HG02840 (cell line): ENCODE results near the gene ASS1.
"Not testable (repeated sequence)": the region's sequence is repeated elsewhere in the genome, so short reads cannot be mapped to it uniquely, and the experiment has no call there.

ENCODE experiments used
- ATAC-seq: cut with Tn5 transposase; IDR thresholded peaks from one replicate; pipeline ENCODE4 v1.9.1; 2021; ENCODE audit warnings: mild to moderate bottlenecking, moderate library complexity, moderate number of reproducible peaks; ENCODE audit not compliant: unreplicated experiment, low FRiP score

Gene ASS1

GRCh38 chr9:130444565-130445221 lies at the start of gene ASS1:
Gene ASS1, plus strand, starts transcription at chr9:130444961. Its CDS starts 7,268 bp downstream, at chr9:130452229.
- ATAC-seq = no peak

DNA sequence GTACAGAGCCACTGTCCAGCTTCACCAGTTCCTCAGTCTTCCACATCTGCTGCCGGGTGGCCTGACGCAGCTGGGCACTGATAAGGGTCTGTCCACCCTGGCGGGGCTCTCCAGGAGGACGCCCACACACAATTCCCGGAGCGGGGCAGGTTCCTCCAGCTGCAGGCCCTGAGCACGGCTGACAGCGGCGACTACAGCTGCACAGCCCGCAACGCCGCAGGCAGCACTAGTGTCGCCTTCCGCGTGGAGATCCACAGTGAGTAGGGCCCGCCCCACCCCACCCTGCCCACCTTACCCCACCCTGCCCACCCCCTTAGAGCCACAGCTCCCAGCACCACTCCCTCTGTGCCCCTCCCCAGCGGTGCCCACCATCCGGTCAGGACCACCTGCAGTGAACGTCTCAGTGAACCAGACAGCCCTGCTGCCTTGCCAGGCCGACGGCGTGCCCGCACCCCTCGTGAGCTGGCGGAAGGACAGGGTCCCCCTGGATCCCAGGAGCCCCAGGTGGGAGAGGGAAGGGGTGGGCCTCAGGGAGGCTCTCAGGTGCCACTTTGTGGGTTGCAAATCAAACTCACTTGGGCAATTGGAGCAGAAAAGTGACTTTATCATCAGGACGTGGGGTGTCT lies 48.8 kb upstream of the ASS1 start:
- ATAC-seq = no peak

- ATAC-seq = no peak
Measured at GRCh38 chr9:130396581-130396980, 48.2 kb upstream of the ASS1 start.

GRCh38 chr9:130398487-130399240 lies 46.1 kb upstream of the ASS1 start:
- no peak for ATAC-seq

DNA sequence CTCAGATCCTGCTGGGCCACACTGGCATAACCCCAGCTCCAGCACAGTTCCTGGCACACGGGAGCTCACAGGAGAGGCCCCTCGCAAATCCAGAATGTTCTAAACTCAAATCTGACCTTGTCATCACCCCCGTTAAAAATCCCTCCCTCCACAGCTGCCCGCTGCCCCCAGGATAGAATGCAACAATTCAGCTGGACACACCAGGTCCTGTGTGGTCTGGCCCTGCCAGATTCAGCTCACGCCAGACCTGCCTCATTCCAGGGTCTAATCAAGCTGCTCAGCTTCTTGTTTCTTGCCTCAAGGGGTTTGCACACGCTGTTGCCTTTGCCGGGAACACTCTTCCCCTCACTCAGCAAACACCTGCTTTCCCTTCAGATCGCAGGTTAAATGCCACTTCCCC lies 45.0 kb upstream of the ASS1 start:
- ATAC-seq = no peak

DNA sequence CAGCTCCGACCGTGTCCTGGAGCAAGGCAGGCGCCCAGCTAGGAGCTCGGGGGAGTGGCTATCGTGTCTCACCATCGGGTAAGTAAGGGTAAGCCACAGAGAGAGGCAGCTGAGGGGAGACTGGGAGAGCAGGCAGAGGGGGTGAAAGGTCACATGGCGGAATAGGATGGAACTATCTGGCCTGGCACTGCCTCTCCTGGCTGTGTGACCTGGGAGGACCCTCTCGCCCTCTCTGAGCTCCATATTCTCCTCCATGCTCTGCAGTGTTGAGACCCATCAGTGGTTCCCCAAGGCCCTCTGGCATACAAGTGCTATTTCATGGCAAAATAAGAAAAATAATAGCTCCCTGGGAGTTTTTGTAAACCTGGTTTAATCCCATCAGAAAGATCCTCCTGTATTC lies 43.9 kb upstream of the ASS1 start:
- no peak for ATAC-seq

DNA sequence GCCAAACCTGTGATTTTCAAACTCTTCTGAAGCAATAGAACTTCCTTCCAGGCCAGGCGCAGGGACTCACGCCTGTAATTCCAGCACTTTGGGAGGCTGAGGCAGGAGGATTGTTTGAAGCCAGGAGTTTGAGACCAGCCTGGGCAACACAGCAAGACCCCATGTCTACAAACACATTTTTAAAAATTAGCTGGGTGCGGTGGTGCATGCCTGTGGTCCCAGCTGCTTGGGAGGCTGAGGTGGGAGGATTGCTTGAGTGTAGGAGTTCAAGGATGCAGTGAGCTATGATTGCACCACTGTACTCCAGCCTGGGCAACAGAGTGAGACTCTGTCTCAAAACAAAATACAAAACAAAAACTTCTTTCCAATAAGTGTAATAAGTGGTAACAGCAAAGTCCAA lies 43.0 kb upstream of the ASS1 start:
- not testable (repeated sequence) for ATAC-seq

- ATAC-seq = no peak
Measured at GRCh38 chr9:130402243-130402642, 42.5 kb upstream of the ASS1 start.

DNA sequence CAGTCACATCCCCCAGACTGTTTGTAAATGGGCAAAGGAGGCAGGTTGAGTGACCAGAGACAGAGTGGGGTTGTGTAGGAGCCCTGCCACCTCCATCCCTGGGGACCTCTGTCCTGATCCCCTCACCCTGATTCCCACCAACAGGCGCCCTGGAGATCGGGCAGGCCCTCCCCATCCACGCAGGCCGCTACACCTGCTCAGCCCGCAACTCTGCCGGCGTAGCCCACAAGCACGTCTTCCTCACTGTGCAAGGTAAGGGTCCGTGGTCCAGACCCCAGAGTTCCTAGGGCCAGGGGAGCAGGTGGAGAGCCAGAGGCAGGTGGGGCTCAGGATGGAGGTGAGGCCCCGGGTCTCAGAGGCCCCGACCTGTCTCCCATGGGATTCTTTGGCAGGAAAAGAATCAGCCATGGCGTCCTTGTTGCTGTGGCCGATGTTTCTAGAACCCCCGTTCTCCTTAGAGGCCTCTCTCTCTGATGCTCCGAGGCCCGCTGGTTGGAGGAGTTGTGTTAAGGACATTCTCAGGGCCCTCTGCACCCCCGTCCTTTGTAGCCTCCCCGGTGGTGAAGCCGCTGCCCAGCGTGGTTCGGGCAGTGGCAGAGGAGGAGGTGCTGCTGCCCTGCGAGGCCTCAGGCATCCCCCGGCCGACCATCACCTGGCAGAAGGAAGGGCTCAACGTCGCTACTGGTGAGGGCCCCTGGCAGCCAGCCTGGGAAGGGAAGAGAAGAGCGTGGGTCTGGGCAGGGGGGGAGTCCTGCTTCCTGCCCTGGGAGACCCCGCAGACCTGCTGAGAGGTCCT lies 41.9 kb upstream of the ASS1 start:
- no peak for ATAC-seq

DNA sequence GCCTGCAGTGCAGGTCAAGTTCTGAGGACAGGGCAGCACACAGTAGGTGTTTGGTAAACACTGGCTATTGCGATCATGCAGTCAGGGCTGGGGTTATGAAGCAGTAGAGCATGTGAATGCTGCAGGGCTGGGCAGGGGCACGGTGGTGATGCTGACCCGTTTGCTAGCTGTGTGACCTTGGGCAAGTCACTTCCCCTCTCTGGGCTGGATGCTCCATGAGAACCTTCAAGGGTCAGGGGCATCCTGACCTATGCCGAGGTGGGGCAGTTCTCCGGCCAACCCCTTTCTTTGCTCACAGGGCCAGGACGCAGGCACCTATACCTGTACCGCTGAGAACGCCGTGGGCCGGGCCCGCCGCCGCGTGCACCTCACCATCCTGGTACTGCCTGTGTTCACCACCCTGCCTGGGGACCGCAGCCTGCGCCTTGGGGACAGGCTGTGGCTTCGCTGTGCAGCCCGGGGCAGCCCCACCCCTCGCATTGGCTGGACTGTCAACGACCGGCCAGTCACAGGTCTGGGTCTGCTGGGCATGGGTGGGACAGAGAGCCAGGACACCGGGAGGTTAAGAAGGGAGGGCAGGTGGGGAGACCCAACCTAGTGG lies 39.0 kb upstream of the ASS1 start:
- ATAC-seq = no peak

GRCh38 chr9:130406278-130406895 lies 38.4 kb upstream of the ASS1 start:
- no peak for ATAC-seq

- ATAC-seq = no peak
Measured at GRCh38 chr9:130407916-130408663, 36.7 kb upstream of the ASS1 start.

- no peak for ATAC-seq
Measured at GRCh38 chr9:130408669-130409068, 36.1 kb upstream of the ASS1 start.

DNA sequence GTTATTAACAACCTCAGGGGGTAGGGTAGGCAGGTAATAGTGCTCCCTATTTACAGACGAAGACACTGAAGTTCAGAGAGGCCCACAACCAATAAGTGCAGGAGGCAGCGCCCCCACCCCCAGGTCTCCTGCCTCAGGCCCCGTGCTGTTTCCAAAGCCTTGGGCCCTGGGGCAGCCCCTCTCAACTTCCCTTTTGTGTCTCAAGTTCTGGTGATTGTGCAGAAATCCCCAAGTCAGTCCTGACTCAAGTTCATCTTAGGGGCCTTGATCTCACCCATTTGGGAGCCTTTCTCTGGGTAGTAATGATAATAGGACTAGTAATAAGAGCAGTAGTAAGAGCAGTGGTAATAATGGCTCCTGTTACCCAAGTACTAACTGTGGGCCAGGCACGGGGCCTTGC lies 35.5 kb upstream of the ASS1 start:
- ATAC-seq = no peak

DNA sequence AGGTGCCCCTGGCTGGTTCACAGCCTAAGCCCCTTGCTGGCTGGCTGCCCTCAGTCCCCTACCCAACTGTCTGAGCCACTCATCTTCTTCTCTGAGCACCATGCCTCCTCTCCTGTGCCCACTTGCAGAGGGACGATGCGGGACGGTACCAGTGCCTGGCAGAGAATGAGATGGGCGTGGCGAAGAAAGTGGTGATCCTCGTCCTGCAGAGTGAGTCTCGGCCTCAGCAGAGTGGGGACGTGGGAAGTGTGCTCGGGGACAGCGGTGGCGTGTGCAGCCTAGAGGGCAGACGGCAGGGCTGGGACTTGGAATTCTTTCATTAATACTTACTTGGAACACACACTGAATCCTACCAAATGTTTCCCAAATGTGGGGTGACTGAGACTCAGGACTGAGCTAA lies 34.3 kb upstream of the ASS1 start:
- no peak for ATAC-seq

GRCh38 chr9:130411566-130411915 lies 33.2 kb upstream of the ASS1 start:
- no peak for ATAC-seq

GRCh38 chr9:130414081-130414731 lies 30.6 kb upstream of the ASS1 start:
- no peak for ATAC-seq

GRCh38 chr9:130414910-130415746 lies 29.6 kb upstream of the ASS1 start:
- no peak for ATAC-seq
